HG02642 (cell line): Measurements from ENCODE around the gene TOMM20.
A peak's percentile ranks its signal among the peaks of the same experiment; 100 is the strongest.
"Not testable (repeated sequence)": the region's sequence is repeated elsewhere in the genome, so short reads cannot be mapped to it uniquely, and the experiment has no call there.

Experiments used
- ATAC-seq: cut with Tn5 transposase; IDR thresholded peaks from one replicate; pipeline ENCODE4 v1.9.1; 2021; ENCODE audit warnings: mild to moderate bottlenecking; ENCODE audit not compliant: unreplicated experiment, poor library complexity

Gene TOMM20

DNA sequence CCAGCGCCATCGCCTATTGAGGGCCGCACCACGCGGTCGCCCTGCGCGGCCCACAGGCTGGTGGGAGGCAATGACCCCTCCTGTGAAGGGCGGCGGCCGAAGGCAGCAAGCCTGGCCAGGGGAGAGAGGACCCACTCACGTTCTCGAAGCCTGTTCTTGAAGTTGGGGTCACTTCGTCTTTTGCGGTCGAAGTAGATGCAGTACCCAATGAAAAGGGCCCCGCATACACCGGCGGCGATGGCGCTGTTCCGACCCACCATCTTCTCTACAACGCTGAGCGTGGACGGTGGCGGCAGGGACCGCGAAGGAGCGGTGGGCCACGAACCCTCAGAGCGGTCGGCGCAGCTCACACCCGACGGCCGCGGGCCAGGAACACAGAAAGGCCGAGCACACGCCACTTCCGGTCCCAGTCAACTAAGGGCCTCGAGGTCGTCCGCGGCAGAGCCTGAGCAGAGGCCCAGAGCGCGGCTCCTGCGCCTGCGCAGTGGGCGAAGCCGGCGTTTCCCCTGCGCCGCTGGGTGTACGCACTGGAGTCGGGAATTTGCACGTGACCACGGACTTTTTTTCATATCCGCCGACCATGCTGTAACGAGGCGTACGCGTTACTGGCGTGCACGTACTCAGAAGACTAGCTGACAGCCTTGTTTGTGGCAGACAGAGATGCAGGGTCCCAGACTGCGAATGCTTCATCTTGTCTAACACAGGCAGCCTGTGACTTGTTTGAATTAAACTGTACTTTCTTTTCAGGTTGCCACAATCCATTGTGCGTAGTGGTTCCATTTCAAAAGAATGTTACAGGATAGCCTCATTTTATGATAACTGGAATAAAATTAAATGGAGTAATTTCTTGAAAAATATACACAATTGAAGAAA is at the start of gene TOMM20:
Gene TOMM20 (minus strand): TSS at position 382 of the 873 bp plus-strand sequence. CDS start 122 bp downstream, at position 260.
- ATAC-seq = peak; percentile 95

DNA sequence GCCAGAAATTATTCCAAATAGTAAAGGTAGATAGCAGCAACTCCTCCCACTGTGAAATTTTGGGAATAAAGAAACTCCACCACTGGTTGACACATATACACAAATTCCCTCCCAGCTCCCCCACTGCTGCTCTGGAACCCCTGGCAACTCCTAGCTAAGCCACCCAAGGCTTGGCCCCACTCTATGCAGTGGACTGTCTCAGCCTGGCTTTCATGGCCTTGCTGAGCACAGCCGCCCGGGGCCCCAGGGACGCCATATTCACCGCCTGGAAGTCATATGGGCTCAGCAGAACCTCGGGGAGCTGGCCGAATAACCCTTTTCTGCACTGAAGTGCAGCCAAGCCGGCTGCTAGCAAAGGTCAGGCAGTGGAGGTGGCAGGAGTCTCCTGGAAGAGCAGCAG is 47.8 kb upstream of the TOMM20 start:
- no peak for ATAC-seq

DNA sequence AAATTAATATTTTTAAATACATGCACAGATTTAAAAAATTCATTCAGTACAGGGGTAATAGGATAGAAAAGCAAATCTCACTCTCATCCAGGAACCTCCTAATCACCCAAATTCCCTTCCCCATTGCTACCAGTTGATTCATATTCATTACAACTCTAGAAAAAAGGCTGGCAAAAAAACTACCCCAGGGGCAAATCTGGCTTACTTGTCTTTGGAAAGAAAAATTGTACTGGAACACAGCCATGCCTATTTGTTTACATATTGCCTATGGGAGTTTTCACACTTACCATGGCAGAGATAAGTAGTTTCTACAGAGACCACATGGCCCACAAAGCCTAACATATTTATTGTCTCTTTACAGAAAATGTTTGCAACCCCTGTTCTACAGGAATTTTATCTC is 41.3 kb upstream of the TOMM20 start:
- no peak for ATAC-seq

- ATAC-seq = no peak
Measured at GRCh38 chr1:235168375-235168774, 39.7 kb upstream of the TOMM20 start.

DNA sequence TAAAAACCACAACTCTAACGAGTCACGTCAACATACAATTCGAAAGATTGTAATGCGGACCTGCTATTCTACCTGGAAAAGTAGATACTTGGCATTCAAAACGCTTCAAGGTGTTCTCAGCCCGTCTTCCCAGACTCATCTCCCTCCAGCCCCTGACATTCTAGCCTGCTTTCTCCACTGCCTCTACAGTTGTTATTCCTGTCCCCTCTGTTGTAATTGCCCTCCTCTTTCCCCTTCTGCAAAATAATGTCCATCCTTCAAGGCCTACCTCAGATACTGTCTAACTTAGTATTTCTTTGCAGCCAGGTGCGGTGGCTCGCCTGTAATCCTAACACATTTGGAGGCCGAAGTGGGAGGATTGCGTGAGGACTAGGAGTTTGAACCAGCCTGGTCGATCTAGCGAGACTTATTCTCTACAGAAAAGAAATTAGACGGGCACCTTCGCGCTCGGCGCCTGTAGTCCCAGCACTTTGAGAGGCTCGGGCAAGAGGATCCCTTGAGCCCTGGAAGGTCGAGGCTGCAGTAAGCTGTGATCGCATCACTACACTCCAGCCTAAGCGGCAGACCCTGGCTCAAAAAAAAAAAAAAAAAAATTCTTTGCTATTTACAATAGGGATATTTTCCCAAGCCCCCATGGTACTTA is 33.2 kb upstream of the TOMM20 start:
- ATAC-seq = no peak

- ATAC-seq = peak; percentile 94
Measured at GRCh38 chr1:235160957-235161684, 32.5 kb upstream of the TOMM20 start, which contains the start of gene RBM34. Gene RBM34, minus strand, starts transcription at chr1:235161250. Its CDS starts 24 bp downstream, at chr1:235161226.

GRCh38 chr1:235160383-235160956 is 31.8 kb upstream of the TOMM20 start:
- peak; percentile 39 for ATAC-seq

GRCh38 chr1:235159930-235160329 is 31.3 kb upstream of the TOMM20 start:
- not testable (repeated sequence) for ATAC-seq

GRCh38 chr1:235159284-235159683 is 30.6 kb upstream of the TOMM20 start:
- ATAC-seq = not testable (repeated sequence)

GRCh38 chr1:235158680-235159079 is 30.0 kb upstream of the TOMM20 start:
- ATAC-seq = no peak

DNA sequence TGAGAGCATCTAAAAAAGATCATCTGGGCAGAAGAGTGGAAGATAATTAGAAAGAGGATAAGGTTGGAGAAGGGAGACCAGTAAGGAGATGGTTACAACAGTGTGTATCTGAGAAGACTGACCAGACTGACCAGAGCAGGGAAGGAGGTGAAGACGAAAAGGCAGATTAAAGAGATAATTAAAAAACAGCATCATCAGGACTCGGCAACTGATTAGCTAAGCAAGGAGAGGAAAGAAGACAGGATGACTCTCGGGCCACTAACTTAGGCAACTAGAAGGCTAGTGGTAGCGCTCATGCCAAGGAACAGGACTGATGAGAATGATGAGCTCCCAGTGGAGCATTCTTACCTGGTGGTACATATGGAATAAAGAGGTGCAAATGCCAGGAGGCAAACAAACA is 28.5 kb upstream of the TOMM20 start:
- ATAC-seq = no peak

DNA sequence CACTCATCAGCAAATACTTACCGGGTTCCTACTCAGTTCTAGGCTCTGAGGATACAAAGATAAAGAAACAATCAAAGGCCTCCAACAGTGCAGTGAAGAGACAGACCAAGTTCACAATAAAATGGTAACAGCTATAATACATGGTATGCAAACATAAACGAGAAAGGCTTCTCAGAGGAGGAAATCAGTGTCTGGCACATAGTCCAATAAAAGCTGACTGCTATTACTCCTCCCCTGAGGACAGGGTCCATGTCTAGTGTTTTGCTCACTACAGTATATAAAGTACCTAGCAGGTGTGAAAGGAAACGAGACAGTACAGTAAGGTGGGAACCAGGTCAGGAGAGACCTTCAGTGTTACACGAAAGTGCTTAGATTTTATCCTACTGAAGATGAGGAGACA is 28.1 kb upstream of the TOMM20 start:
- no peak for ATAC-seq

DNA sequence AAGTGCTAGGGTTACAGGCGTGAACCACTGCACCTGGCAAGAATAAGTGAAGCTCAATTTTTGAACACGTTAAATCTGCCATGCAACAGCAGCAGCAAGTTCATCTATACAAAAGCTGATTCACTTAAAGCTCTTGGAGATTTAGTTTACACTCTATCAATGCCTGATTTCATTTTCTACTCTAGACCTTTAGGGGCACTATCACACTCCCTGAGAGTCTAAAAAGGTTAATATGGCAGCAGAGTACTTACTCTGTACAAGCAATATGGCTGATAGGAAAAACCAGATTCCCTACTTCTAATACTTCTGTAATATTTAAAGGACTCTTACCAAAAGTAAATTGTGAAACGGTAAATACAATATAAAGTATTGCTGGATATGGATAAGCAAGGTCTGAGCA is 27.6 kb upstream of the TOMM20 start:
- ATAC-seq = no peak

- ATAC-seq = no peak
Measured at GRCh38 chr1:235152235-235152634, 23.6 kb upstream of the TOMM20 start.

GRCh38 chr1:235151033-235151432 is 22.4 kb upstream of the TOMM20 start:
- no peak for ATAC-seq

- no peak for ATAC-seq
Measured at GRCh38 chr1:235149824-235150223, 21.2 kb upstream of the TOMM20 start.

- no peak for ATAC-seq
Measured at GRCh38 chr1:235147269-235147668, 18.6 kb upstream of the TOMM20 start.

DNA sequence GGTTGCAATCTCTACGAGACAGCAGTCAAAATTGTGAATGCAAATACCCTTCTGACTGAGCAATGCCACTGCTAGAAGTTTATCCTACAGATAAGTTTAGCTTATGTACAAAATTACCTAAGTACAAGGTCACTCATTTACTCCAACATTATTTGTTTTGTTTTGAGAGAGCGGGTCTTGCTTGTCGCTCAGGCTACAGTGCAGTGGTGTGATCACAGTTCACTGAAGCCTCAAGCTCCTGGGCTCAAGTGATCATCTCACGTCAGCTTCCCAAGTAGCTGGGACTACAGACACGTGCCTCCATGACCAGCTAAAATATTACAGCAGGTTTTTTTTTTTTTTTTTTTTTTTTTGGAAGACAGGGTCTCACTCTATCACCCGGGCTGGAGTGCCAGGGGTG is 17.0 kb upstream of the TOMM20 start:
- no peak for ATAC-seq

DNA sequence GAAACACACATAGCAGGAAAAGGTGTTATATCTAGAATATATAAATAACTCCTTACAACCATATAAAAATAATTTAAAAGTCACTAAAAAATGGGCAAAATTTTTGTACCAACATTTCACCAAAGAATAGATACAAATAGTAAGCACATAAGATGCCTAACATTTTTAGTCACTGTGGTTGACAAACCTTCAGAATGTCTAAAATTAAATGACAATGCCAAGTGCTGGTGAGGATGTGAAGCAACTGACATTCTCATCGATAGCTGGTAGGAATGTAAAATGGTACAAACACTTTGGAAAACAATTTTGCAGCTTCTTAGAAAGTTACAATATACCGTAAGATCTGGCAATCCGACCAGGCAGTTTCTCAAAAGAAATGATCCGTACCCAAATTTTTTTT is 14.4 kb upstream of the TOMM20 start:
- no peak for ATAC-seq

DNA sequence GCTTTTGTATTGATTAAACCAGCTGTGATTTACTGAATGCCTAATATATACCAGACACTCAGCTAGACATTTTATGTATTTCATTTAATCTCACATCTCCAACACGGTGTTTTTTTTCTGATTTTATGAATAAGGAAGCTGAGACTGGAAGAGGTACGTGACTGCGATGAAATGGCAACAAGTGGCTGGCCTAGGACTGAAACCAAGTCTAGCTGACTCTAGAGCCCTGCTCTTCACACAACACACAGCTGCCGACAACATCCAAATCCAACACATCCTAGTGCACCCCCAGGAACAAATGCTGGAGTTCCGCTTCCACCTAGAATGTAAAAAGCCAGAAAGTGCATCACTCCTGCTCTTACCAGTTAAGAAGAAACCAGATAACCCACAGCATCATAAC is 10.7 kb upstream of the TOMM20 start:
- ATAC-seq = no peak

GRCh38 chr1:235138821-235139220 is 10.2 kb upstream of the TOMM20 start:
- ATAC-seq = no peak
